Left ventricle myocardium inferior (tissue), 1 donor: Measurements from ENCODE around the gene NPC1. TPM values are rescaled to one million over a fixed set of nuclear protein-coding genes. Genes with fewer than 3 reads are reported as not detected.

Source experiments
- DNase-seq: peaks from one replicate; pipeline ENCODE4 v3.0.0-alpha.2; 2020
- H3K27ac ChIP-seq: fragments of 200-600 bp; replicated peaks from 2 replicates; pipeline ENCODE4 v1.8.0; 2021
- H3K27me3 ChIP-seq: fragments of 200-600 bp; 2 replicates; pipeline ENCODE4 v1.8.0; 2021; ENCODE audit warnings: low read depth
- H3K36me3 ChIP-seq: fragments of 200-600 bp; 2 replicates; pipeline ENCODE4 v1.8.0; 2021
- H3K4me1 ChIP-seq: fragments of 200-600 bp; 2 replicates; pipeline ENCODE4 v1.8.0; 2021
- H3K4me3 ChIP-seq: fragments of 200-600 bp; 2 replicates; pipeline ENCODE4 v1.8.0; 2021; ENCODE audit warnings: mild to moderate bottlenecking, moderate library complexity
- H3K9me3 ChIP-seq: fragments of 200-600 bp; replicated peaks from 2 replicates; pipeline ENCODE4 v1.8.0; 2021
- CTCF ChIP-seq: fragments of 200-600 bp; IDR thresholded peaks from 2 replicates; pipeline ENCODE4 v1.8.0; 2021; ENCODE audit warnings: antibody characterized with exemption, mild to moderate bottlenecking, borderline replicate concordance
- intact Hi-C: fragments of 100-400 bp; cut with micrococcal nuclease; formaldehyde crosslinking; loops from one replicate; pipeline ENCODE4 v1.11.0; 2022
- total RNA-seq: library from RNA; stranded (reverse); fragmentation: NEBNext Ultra II Directional; extraction: Animal tissue kit (Norgen Biotek cat#: 25700); gene quantifications from one replicate; pipeline ENCODE4 v1.2.1, GENCODE V29; 2021
- donor health status: DM: no; HTN: yes; CAD: no; lungs with severe emphysema.

NPC1 gene
- total RNA-seq, 1 donor from 2014 or later, result 10.3 TPM

- no peak overlapping the region for H3K4me3 ChIP-seq
- H3K27ac ChIP-seq, result no peak overlapping the region
- peaks cover 65% of the 10 kb centered on the region for H3K36me3 ChIP-seq
- no peak for DNase-seq
- H3K4me1 ChIP-seq, result peaks cover 29% of the 10 kb centered on the region
- H3K9me3 ChIP-seq, result no peaks in the 10 kb centered on the region
- TF ChIP-seq CTCF, result no peak
- intact Hi-C loops, result no loop called here
- no peaks in the 10 kb centered on the region for H3K27me3 ChIP-seq
Measured at GRCh38 chr18:23569299-23570063, 16.8 kb downstream of the NPC1 start.

GRCh38 chr18:23568281-23569138, 17.8 kb downstream of the NPC1 start:
- no peak overlapping the region for H3K27ac ChIP-seq
- intact Hi-C loops, result no loop called here
- H3K36me3 ChIP-seq, result peaks cover 75% of the 10 kb centered on the region
- H3K4me1 ChIP-seq, result peaks cover 20% of the 10 kb centered on the region
- no peaks in the 10 kb centered on the region for H3K9me3 ChIP-seq
- no peak overlapping the region for H3K4me3 ChIP-seq
- DNase-seq, result no peak
- no peak for TF ChIP-seq CTCF
- no peaks in the 10 kb centered on the region for H3K27me3 ChIP-seq

- H3K4me1 ChIP-seq, result peaks cover 11% of the 10 kb centered on the region
- H3K4me3 ChIP-seq, result no peak overlapping the region
- no peaks in the 10 kb centered on the region for H3K27me3 ChIP-seq
- peaks cover 79% of the 10 kb centered on the region for H3K36me3 ChIP-seq
- no peak overlapping the region for H3K27ac ChIP-seq
- intact Hi-C loops, result no loop called here
- TF ChIP-seq CTCF, result no peak
- H3K9me3 ChIP-seq, result no peaks in the 10 kb centered on the region
- DNase-seq, result no peak
Measured at GRCh38 chr18:23567671-23568070, 18.6 kb downstream of the NPC1 start.

GRCh38 chr18:23565916-23566547, 20.3 kb downstream of the NPC1 start:
- no peaks in the 10 kb centered on the region for H3K27me3 ChIP-seq
- no peak overlapping the region for H3K4me3 ChIP-seq
- no peak for TF ChIP-seq CTCF
- peaks cover 84% of the 10 kb centered on the region for H3K36me3 ChIP-seq
- H3K9me3 ChIP-seq, result no peaks in the 10 kb centered on the region
- no peaks in the 10 kb centered on the region for H3K4me1 ChIP-seq
- H3K27ac ChIP-seq, result no peak overlapping the region
- intact Hi-C loops, result no loop called here
- DNase-seq, result no peak

GRCh38 chr18:23563377-23564043, 22.8 kb downstream of the NPC1 start:
- DNase-seq, result no peak
- H3K27ac ChIP-seq, result no peak overlapping the region
- no peaks in the 10 kb centered on the region for H3K4me1 ChIP-seq
- H3K27me3 ChIP-seq, result no peaks in the 10 kb centered on the region
- H3K4me3 ChIP-seq, result no peak overlapping the region
- TF ChIP-seq CTCF, result no peak
- intact Hi-C loops, result no loop called here
- no peaks in the 10 kb centered on the region for H3K9me3 ChIP-seq
- H3K36me3 ChIP-seq, result peaks cover 85% of the 10 kb centered on the region
